NCI-H82 treated with DMSO at 0.1 percent for 48 hours (cell line): ENCODE results near the gene ANKRD23.

Source experiments
- DNase-seq: peaks from one replicate; lab custom pipeline; 2025; ENCODE audit not compliant: unreplicated experiment; lab: John Stamatoyannopoulos, UW

ANKRD23 gene

GRCh38 chr2:96839875-96840850, 3.7 kb downstream of the ANKRD23 start:
- no peak for DNase-seq

GRCh38 chr2:96839293-96839874, 4.4 kb downstream of the ANKRD23 start:
- DNase-seq = no peak

GRCh38 chr2:96838345-96839292, 5.2 kb downstream of the ANKRD23 start:
- DNase-seq = no peak

- DNase-seq = no peak
Measured at GRCh38 chr2:96837575-96837974, 6.2 kb downstream of the ANKRD23 start.

- DNase-seq = no peak
Measured at GRCh38 chr2:96835830-96836229, 8.0 kb downstream of the ANKRD23 start.

- no peak for DNase-seq
Measured at GRCh38 chr2:96832754-96833507, 10.9 kb downstream of the ANKRD23 start.

GRCh38 chr2:96832408-96832753, 11.4 kb downstream of the ANKRD23 start:
- no peak for DNase-seq

GRCh38 chr2:96831679-96832078, 12.1 kb downstream of the ANKRD23 start:
- no peak for DNase-seq

- DNase-seq = no peak
Measured at GRCh38 chr2:96830044-96830562, 13.7 kb downstream of the ANKRD23 start.

GRCh38 chr2:96828874-96829273, 14.9 kb downstream of the ANKRD23 start:
- no peak for DNase-seq

GRCh38 chr2:96828436-96828835, 15.4 kb downstream of the ANKRD23 start:
- no peak for DNase-seq

GRCh38 chr2:96826546-96827278, 17.1 kb downstream of the ANKRD23 start:
- no peak for DNase-seq

- no peak for DNase-seq
Measured at GRCh38 chr2:96825057-96825456, 18.8 kb downstream of the ANKRD23 start.

- no peak for DNase-seq
Measured at GRCh38 chr2:96824079-96824870, 19.5 kb downstream of the ANKRD23 start.

GRCh38 chr2:96823198-96823597, 20.6 kb downstream of the ANKRD23 start:
- DNase-seq = no peak

- no peak for DNase-seq
Measured at GRCh38 chr2:96822786-96823185, 21.0 kb downstream of the ANKRD23 start.

- DNase-seq = no peak
Measured at GRCh38 chr2:96821113-96821675, 22.6 kb downstream of the ANKRD23 start.

GRCh38 chr2:96819876-96820511, 23.8 kb downstream of the ANKRD23 start:
- no peak for DNase-seq
